Ramos (cell line): ENCODE results near the gene OR7A5.
"Not testable (repeated sequence)": the region's sequence is repeated elsewhere in the genome, so short reads cannot be mapped to it uniquely, and the experiment has no call there.

Source experiments
- in situ Hi-C: fragments of 300-500 bp; cut with MboI; formaldehyde crosslinking; loops from one replicate; pipeline ENCODE4 v1.14.3; 2022; ENCODE audit warnings: low sequenced_read_pairs; ENCODE audit not compliant: unreplicated experiment

OR7A5 gene

DNA sequence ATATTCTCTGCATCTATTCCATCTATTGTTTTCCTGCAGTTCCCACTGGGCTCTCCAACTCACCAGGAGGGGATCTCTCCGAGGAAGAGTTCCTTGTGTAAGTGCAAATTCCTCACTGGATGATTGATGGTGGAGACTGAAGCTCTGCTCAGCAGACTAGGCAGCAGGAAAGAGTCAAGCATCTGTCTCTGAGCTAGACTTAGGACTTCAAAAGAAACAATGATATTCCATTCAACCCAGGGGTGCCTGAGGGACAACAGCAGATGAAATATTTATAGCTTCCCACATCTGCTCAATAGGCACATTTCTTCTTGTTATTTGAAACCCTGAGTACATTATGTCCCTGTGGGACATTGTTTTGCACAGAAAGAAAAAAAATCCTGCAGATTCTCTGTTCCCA lies at the start of gene OR7A5, which contains the start of gene OR7C1:
Gene OR7A5, minus strand, starts transcription at position 175 of the 400 bp plus-strand sequence. CDS start 6,944 bp downstream, outside the sequence.
Gene OR7C1, minus strand, starts transcription at position 175 of the 400 bp plus-strand sequence. CDS start 35,049 bp downstream, outside the sequence.
- in situ Hi-C loops = no loop called here

DNA sequence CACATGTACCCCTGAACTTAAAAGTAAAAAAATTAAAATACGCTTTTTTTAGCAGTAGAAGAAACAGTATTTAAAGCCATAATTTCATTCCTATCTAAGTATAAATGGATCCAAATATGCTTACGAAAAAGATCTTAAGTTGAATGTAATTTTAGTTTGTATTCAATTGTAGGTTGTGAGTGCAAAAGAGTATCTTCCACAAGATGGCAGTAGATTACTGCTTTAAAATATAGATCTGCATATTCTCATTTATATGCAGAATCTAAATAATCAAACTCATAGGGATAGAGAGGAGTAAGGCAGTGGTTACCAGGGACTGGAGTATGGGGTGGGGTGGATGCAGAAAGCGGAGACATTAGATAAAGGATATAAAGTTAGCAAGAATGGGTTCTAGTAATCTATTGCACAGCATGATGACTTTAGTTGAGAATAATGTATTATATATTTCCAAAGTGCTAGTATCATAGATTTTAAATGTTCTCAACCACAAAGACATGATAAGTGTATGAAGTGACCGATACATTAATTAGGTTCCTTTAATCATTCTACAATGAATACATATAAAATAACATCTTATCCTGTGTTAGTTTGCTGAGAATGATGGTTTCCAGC lies 36.7 kb upstream of the OR7A5 start:
- in situ Hi-C loops = no loop called here

DNA sequence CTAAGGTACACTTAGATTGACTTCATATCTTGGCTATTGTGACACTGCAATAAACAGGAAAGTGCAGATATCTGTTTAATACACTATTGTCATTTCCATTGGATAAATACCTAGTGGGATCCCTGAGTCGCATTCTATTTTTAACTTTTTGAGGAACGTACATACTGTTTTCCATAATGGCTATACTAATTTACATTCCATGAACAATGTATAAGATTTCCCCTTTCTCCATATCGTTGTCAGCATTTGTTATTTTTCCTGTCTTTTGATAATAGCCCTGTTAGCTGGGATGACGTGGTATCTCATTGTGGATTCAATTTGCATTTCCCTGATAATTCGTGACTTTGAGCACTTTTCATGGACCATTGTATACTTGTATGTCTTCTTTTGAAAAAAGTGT lies 33.5 kb upstream of the OR7A5 start:
- in situ Hi-C loops = no loop called here

DNA sequence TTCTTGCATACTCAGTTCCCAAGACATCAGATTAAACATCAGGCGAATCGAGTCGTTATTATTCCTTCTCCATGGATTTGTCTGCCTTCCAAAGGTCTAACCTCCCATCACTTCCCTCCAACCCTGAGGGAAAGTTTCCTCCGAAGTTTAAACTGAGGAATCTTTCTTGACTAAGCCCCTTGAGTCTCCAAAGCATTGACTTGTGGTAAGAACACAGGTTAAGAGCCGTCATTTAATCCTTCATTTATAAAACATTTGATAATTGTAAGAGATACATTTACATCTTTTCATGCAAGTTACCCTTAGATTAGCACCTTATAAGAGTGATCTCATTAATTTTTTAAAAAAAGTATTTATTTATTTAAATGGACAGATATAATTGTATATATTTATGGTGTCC lies 13.8 kb upstream of the OR7A5 start, which contains the start of gene OR7A10:
Gene OR7A10, minus strand, starts transcription at position 101 of the 400 bp plus-strand sequence. CDS start 7,045 bp downstream, outside the sequence.
- in situ Hi-C loops = no loop called here

DNA sequence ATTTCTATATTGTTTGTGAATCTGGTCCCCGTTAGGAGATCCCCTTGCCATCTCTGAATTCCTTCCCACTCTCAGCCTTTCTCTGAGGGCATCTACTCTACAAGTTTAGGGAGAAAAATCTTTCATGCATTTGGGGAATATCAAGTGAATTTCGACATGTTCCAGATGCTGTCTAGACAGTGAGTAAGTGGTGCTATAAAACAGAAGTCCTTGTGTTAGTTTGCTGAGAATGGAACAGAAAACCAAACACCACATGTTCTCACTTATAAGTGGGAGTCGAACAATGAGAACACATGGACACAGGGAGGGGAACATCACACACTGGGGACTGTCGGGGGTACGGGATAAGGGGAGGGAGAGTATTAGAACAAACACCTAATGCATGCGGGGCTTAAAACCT lies 8.6 kb upstream of the OR7A5 start:
- in situ Hi-C loops = no loop called here

DNA sequence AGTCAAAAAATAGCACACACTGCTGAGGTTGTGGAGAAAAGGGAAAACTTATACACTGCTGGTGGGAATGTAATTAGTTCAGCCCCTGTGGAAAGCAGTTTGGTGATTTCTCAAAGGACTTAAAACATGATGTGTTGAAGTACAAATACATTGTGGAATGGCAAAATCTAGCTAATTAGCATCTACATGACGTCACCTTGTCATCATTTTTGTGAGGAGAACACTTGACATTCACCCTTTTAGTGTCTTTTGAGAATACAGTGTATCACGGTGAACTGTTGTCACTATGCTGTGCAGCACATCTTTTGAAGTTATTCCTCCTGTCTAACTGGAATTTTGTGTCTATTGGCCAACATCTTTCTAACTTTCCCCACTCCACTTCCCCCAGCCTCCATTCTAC lies 8.2 kb upstream of the OR7A5 start:
- in situ Hi-C loops = no loop called here

DNA sequence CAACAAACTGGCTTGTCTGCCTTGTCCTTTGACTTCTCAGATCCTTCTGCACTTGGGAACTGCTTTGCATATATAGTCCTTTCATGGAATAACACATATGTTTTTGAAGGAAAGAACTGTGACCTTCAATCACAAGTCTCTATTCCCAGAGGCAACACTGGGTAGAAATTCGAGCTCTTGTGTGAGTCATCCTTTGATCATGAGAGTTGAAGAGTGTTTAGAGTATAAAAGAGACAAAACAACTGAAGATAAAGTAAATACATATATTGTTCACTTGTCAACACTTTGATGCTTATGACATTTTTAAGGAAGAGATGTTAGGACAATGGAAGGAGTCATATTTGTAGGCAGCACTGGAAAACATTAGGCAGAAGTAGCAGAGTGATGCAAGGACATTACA lies 5.2 kb upstream of the OR7A5 start:
- in situ Hi-C loops = no loop called here

DNA sequence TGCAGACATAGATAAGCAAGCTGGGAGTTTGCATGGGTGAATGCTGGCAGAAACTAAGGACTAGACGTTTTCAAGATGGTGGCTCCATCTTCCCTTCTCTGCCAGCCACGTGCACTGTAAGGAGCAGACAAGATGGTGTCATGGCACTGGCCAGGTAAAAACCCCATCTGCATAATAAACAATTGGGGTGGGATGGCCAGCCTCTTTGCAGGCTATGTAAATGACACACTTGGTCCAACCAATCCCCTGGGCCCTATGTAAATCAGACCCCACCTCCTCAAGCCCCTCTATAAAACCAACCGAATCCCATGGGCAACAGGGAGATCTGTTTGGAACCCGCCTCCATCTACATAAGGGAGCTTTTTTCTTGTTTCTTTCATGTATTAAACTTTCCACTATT lies 2.4 kb upstream of the OR7A5 start:
- in situ Hi-C loops = no loop called here

DNA sequence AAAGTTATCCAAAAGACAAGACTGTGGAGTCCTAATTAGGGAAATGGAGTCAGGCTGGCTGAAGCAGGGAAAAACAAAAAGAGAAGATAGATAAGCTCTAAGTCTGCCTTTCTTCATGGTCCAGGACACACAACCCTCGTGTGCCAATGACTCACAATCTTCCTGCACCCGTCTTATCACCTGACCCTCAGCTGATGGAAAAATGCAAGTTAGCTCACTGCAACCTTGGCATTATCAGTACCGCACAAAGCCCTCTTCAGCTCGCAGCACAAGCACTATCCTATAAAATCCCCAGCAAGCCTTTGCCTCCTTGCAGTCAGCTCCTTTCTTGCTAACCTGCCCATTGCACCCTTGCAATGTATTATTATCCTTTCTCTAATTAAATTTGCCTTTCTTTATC lies 4.3 kb downstream of the OR7A5 start:
- in situ Hi-C loops = no loop called here

DNA sequence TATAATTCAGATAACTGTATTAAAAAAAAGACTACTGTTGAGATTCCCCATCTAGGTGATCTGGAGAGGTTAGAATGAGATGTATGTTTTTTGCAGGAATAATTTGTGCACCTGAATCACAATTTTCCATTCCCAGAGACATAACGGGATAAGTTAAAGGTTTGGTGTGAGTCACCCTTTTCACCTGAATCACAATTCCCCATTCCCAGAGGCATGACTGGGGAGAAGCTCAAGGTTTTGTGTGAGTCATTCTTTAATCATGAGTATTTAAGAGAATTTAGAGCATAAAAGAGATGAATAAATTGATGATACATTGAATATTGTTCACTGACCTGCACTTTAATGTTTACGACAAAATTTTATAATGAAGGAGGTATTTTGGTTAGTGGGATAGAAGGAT lies 9.0 kb downstream of the OR7A5 start:
- in situ Hi-C loops = no loop called here

DNA sequence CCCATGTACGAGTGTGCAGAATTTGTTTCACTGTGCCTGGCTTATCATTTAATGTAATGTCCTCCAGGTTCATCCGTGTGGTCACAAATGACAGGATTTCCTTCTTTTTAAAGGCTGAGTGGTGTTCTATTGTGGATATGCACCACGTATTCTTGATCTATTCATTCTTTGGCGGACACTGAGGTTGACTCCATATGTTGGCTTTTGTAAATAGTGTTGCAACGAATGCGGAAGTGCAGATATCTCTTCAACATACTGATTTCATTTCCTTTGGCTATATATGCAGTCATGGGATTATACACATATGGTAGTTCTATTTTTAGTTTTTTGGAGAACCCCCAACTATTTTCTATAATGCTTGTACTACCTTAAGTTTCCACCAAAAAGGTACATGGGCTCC lies 13.0 kb downstream of the OR7A5 start:
- in situ Hi-C loops = no loop called here

DNA sequence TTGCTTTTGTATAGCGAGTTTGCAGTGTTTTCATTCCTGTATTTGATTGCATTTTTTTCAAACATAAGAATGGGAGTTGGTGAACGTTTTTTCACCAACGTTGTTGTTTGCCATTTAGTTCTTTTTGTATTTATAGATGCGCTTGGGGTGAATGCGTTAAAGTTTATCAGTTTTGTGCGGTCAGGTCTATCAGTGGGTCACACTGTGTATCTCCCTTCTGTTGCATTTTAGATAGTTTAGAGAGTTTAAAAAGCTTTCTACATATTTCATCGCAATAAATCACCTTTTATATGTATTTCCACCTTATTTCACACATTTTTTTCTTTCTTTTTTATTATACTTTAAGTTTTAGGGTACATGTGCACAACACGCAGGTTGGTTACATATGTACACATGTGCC lies 16.4 kb downstream of the OR7A5 start:
- in situ Hi-C loops = no loop called here

DNA sequence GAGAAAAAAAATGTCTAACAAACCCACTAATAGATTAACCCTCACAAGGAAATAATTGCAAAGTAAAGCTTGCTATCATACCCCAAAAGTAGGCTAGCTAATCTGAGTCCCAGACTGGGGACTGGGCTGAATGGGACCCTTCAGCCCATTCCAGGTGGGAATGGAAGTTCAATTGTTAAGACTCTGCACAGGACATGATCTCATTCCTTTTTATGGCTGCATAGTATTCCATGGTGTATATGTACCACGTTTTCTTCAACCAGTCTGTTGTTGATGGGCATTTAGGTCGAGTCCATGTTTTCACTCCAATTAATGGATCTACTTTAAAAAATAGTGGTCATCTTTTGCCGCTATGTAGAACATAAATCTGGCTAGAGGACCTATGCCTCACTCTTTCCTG lies 17.9 kb downstream of the OR7A5 start:
- in situ Hi-C loops = no loop called here

DNA sequence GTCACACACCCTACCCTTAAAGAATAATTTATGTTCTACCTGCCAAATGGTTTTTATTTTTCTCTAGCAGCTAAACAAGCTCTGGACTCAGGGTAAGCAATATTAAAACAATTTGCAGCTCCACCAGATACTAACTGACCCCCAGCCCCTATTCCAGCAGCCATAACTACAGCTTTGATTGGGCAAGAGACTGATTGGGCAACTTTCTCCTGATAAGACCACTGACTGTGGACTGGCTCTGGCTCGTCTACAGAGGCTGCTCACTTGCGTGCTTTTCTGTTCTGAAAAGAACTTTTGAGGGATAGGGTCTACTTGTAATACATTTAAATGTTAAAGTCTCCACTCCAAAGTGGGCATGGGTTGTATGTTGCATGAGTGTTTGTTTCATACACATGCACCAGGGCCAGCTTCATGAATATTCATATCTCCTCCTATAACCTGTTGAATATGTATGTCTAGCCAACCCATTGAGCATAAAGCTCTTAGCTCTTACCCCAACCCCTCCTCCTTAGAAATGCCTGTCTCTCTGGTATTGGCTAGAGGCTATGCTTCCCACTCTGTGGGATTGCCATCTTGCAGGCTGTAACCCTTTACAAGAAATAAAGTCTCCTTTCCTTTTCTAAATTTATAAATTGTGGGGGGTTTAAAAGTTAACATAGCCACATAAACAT lies 19.9 kb downstream of the OR7A5 start:
- in situ Hi-C loops = no loop called here

DNA sequence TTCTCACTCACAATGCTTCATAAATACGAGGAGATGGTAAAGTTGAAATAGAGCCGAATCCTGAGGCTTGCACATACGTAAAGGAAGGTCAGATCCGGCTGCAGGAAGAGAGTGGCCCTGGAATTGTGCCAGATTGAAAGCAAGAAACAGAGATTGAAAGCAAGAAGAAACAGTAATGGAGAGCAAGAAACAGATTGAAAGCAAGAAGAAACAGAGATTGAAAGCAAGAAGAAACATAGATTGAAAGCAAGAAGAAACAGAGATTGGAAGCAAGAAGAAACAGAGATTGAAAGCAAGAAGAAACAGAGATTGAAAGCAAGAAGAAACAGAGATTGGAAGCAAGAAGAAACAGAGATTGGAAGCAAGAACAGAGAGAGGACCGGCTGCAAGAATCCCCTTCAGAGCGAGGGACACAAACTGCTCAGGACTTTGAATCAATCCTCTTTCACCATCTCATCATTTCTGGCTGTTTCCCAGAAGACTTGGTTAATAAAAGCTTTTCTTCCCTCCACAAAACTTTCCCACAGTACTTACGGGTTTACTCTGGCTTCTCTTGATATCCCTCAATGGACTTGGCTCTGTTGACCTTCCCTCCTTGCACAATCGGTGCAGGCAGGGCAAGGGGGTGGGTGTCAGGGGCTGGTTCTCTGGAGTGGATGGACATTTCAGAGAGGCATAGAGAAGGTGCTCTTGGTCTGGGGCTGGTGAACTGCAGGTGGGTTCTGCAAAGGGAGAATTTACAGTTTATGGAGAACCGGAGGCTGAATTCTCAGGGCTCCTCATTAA lies 25.5 kb downstream of the OR7A5 start:
- in situ Hi-C loops = no loop called here

DNA sequence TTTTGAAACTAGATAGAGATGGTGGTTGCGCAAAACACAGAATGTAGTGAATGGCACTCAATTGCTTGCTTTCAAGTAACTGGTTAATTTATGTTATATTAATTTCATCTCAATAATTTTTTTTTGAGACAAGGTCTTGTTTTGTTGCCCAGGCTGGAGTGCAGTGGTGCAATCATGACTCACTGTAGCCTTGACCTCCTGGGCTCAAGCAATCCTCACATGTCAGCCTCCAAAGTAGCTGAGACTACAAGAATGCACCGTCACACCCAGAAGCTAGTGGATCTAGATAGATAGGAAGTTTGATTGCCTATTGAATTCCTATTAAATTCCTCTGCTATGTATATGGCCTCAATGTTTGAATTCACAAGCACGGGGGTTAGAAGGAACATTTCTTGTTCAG lies 30.2 kb downstream of the OR7A5 start:
- in situ Hi-C loops = no loop called here

DNA sequence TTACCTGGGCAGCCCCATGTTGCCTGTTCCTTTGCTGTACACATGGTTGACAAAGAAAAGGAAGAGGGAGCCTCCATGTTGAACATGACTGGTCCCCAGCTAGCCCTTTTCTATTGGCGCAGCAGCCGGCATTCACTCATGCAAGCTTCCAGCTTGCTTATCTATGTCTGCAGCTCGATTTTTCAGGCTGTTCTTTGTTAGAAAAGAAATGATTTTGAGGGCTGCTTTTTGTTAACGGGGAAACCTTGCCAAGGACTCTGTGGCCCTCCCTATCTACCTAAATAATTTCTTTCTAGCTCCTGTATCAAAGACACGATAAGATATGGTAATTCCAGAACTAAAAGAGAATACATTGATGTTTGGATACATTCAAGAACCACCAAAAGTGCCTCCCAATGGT lies 36.2 kb downstream of the OR7A5 start:
- in situ Hi-C loops = no loop called here

DNA sequence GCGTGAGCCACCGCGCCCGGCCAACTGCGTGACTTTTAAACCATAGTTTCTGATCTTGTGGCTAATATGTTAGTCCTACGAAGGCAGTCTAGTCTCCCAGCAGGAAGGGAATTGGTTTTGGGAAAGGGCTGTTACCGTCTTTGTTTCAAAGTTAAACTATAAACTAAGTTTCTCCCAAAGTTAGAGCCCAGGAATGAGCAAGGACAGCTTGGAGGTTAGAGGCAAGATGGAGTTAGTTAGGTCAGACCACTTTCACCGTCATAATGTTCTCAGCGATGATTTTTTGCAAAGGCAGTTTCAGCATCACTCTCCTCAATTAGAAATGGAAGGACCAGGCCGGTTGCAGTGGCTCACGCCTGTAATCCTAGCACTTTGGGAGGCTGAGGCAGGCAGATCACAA lies 39.0 kb downstream of the OR7A5 start:
- in situ Hi-C loops = no loop called here

DNA sequence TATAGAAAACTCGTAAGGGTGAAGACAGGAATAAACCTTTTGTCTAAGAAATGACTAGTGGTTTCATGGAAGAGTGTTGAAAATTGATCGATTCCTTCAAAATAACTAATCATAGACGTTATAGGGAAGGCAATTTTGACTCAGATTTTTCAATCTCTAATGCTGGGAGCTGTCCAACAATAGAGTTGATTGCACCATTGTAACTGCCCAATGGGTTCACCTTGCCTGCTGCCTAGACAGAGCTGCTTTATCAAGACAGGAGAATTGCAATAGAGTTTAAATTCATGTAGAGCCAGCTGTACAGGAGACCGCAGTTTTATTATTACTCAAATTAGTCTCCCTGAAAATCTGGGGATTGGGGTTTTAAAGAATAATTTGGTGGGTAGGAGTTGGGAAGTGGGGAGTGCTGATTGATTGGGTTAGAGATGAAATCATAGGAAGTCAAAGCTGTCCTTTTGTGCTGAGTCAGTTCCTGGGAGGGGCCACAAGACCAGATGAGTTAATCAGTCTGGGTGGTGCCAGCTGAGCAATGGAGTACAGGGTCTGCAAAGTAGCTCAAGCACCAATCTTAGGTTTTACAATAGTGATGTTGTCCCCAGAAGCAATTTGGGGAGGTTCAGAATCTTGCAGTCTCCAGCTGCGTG lies 39.8 kb downstream of the OR7A5 start:
- in situ Hi-C loops = no loop called here

DNA sequence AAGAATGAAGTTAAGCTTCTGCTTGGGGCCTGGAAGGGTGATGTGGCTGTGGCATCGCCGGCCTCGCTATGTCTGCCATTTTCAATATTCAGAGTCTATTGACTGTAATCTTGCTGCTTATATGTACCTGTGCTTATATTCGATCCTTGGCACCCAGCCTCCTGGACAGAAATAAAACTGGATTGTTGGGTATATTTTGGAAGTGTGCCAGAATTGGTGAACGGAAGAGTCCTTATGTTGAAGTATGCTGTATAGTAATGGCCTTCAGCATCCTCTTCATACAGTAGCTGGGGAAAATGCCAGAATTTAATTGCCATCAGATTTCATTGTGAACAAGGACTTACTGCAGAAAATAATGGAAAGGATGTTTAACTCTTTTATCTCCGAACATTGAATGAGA lies 42.7 kb downstream of the OR7A5 start:
- in situ Hi-C loops = not testable (repeated sequence)

DNA sequence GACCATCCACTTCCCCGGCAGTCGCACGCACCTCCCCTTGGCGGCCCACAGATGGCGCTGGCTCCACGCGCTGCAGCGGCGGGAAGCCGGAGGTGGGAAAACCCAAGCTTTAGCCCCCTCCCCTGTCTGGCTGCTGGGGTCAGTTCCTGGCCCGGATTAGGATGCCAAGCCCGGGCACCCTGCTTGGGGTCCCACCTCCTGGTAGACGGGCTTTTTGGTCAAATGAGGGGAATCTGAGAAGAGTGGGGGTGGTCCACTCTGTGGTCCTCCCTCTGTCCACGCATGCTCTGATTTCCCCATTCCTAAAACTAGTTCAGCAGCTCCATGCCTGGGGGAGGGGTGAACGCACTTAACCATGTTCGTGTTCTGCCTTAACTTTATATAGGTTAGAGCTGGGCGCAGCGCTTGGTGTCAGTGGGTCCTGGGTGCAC lies 48.5 kb downstream of the OR7A5 start:
- in situ Hi-C loops = no loop called here
